ENCODE results near the gene SPTBN1. TPM values are rescaled to one million over a fixed set of nuclear protein-coding genes. Genes with fewer than 3 reads are reported as not detected.

The SPTBN1 gene
- total and polyA plus RNA-seq, 2 of the 13 experiments (the other 11 are each of a cell fraction or from before 2014, with no cell fraction given): 123 to 299 TPM

- TF ChIP-seq ZBTB49 (CRISPR knock-in tag; IDR thresholded peaks at IDR 0.05; ENCODE audit: borderline replicate concordance) (no peak), MXD4 (CRISPR knock-in tag; IDR thresholded peaks at IDR 0.05) (peak; percentile 27; the same call in 1 of the 2 replicates), EHMT2 (IDR thresholded peaks at IDR 0.05; ENCODE audit: borderline replicate concordance, low read depth, low read length) (peak; percentile 58; the same call in 1 of the 2 replicates), CSRNP2 (CRISPR knock-in tag; conservative IDR thresholded peaks at IDR 0.05; ENCODE audit: low read depth) (no peak), MYC (CRISPR knock-in tag; IDR thresholded peaks at IDR 0.05; ENCODE audit: borderline replicate concordance) (peak; percentile 58; the same call in 1 of the 2 replicates), ASH2L (IDR thresholded peaks at IDR 0.05; ENCODE audit: insufficient read length, low read depth, low read length) (peak; percentile 42), SMC3 (IDR thresholded peaks at IDR 0.05; ENCODE audit: low read length) (peak; percentile 79), TEAD3 (CRISPR knock-in tag; optimal IDR thresholded peaks at IDR 0.05; ENCODE audit: borderline replicate concordance) (peak; percentile 83), AHDC1 (CRISPR knock-in tag; IDR thresholded peaks at IDR 0.05; ENCODE audit: borderline replicate concordance) (peak; percentile 55; the same call in 1 of the 2 replicates), MED1 (CRISPR knock-in tag; IDR thresholded peaks at IDR 0.05) (0 out of 2 replicates have a peak, but pooled peaks have one; percentile 2), ZSCAN31 (CRISPR knock-in tag; IDR thresholded peaks at IDR 0.05; ENCODE audit: low read depth) (0 out of 2 replicates have a peak, but pooled peaks have one; percentile 27), KMT2A (CRISPR knock-in tag; IDR thresholded peaks at IDR 0.05) (peak; percentile 30; the same call in 1 of the 2 replicates), SP1 (IDR thresholded peaks at IDR 0.05) (no peak), SP1 (CRISPR knock-in tag; IDR thresholded peaks at IDR 0.05) (no peak), ZNF580 (CRISPR knock-in tag; IDR thresholded peaks at IDR 0.05; ENCODE audit: borderline replicate concordance, low read depth) (peak; percentile 58; the same call in 1 of the 2 replicates), YY1 (IDR thresholded peaks at IDR 0.05; ENCODE audit: insufficient read depth, insufficient replicate concordance, low read depth, low read length) (peak; percentile 36)
These were observed 41.9 kb downstream of the SPTBN1 start (continued) for GRCh38 chr2:54497763-54498680.
